Measurements from ENCODE around the gene GLIPR1.

GLIPR1 gene

DNA sequence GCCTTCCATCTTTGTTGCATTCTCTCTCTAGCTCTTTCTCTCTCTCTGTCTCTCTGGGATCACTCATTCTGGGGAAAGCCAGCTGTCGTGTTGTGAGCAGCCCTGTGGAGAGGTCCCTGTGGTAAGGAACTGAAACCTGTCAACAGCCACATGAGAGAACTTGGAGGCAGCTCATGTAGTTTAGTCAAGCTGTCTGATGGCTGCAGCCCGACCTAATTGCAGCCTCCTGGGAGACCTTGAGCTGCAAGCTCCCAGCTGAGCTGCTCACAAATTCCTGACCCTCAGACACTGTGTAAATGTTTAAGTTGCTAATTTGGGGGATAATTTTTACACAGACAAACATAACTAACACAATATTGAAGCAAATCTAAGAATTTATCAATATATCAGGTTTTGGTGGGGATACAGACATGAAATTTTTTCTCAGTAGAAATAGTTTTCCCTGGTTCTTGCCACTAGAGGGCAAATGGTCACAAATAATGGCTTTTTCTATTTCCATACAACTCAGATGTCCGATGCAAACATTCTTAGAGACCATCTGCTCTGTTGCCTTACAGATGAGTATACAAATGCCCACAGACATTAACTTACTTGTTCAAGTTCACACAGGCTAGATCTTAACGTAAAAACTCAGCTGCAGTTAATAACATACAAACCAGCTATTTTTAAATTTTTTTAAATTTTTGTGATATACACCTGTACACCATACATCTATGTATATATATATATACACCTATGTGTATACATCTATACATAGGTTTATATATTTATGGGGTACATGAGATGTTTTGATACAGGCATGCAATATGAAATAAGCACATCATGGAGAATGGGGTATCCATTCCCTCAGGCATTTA, 46.3 kb downstream of the GLIPR1 start:
- no peak for DNase-seq
- TF ChIP-seq, protein P1, sequence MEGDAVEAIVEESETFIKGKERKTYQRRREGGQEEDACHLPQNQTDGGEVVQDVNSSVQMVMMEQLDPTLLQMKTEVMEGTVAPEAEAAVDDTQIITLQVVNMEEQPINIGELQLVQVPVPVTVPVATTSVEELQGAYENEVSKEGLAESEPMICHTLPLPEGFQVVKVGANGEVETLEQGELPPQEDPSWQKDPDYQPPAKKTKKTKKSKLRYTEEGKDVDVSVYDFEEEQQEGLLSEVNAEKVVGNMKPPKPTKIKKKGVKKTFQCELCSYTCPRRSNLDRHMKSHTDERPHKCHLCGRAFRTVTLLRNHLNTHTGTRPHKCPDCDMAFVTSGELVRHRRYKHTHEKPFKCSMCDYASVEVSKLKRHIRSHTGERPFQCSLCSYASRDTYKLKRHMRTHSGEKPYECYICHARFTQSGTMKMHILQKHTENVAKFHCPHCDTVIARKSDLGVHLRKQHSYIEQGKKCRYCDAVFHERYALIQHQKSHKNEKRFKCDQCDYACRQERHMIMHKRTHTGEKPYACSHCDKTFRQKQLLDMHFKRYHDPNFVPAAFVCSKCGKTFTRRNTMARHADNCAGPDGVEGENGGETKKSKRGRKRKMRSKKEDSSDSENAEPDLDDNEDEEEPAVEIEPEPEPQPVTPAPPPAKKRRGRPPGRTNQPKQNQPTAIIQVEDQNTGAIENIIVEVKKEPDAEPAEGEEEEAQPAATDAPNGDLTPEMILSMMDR (IDR thresholded peaks at IDR 0.05) = peak; percentile 55 to 60

DNA sequence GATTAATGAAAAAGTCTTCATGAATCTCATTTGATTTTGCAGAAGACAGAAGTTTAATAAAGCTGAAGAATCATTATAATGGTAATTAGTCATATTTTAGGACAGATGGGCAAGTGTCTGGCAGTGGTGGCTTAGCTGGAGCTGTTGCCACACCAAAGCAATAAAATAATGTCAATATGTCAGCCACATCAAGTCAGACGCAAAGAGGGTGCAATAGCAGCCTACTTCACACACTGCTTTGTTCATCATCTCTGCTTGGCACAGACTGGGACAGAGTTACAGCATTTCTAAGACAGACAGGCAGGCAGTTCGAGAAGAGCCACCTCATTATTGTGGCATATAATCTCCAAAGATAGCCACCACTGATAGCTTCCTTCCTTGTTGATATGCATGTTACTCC, 47.7 kb downstream of the GLIPR1 start:
- Histone ChIP-seq H3K4me3 (no peak overlapping the region), H3K27me3 (no peaks in the 10 kb centered on the region), H3K9me3 (no peaks in the 10 kb centered on the region), H3K27ac (no peak overlapping the region), H3K4me1 (no peaks in the 10 kb centered on the region), H3K36me3 (no peaks in the 10 kb centered on the region)
- DNase-seq = no peak
- intact Hi-C loops (cut with DNase I; ENCODE audit: low total_unique reads) = no loop called here
- TF ChIP-seq, protein P1 (IDR thresholded peaks at IDR 0.05) = no peak

More for the DNA sequence above, 46.3 kb downstream of the GLIPR1 start:
- H3K27ac ChIP-seq = no peak overlapping the region
- no peaks in the 10 kb centered on the region for H3K9me3 ChIP-seq
- H3K36me3 ChIP-seq = no peaks in the 10 kb centered on the region
- no peak overlapping the region for H3K4me3 ChIP-seq
- intact Hi-C loops (cut with DNase I; ENCODE audit: low total_unique reads) = loop anchor here (2.0 kb wide), 1 partner anchor 510 kb away; no protein-coding TSS in a partner anchor
- H3K27me3 ChIP-seq = no peaks in the 10 kb centered on the region
- H3K4me1 ChIP-seq = no peaks in the 10 kb centered on the region

DNA sequence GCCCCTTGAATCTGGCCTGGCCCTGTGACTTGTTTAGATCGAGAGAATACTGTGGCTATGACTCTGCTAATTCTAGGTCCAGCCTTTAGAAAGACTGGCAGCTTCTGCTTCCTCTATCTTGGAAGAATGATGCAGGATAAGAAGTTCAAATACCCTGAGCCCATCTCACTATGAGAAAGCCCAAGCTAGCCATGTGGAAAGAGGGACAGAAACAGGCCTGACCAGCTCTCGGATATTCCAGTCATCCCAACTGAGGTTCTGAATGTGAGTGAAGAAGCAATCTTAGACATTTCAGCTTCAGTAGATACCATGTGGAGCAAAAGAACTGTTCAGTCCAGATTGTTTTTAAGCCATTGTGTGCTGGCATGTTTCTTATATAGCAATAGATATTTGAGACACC, 48.1 kb downstream of the GLIPR1 start:
- TF ChIP-seq, protein P1 (IDR thresholded peaks at IDR 0.05) = no peak
- Histone ChIP-seq H3K9me3 (no peaks in the 10 kb centered on the region), H3K36me3 (no peaks in the 10 kb centered on the region), H3K27ac (no peak overlapping the region), H3K4me1 (no peaks in the 10 kb centered on the region), H3K4me3 (no peak overlapping the region), H3K27me3 (no peaks in the 10 kb centered on the region)
- intact Hi-C loops (cut with DNase I; ENCODE audit: low total_unique reads) = no loop called here
- DNase-seq = no peak

DNA sequence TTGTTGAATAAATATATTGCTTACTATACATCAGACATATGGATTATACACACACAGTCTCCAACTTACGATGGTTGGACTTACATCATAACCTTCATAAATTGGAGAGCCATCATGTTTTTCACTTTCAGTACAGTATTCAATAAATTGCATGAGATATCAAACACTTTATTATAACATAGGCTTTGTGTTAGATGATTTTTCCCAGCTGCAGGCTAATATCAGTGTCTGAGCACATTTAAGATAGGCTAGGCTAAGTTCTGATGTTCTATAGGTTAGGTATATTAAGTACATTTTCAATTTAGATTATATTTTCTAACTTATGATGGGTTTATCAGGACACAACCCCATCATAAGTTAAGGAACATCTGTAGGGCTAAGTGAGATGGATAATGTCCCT, 48.8 kb downstream of the GLIPR1 start:
- Histone ChIP-seq H3K9me3 (no peaks in the 10 kb centered on the region), H3K27ac (no peak overlapping the region), H3K4me3 (no peak overlapping the region), H3K4me1 (no peaks in the 10 kb centered on the region), H3K36me3 (no peaks in the 10 kb centered on the region), H3K27me3 (no peaks in the 10 kb centered on the region)
- DNase-seq = no peak
- TF ChIP-seq, protein P1 (IDR thresholded peaks at IDR 0.05) = no peak
- intact Hi-C loops (cut with DNase I; ENCODE audit: low total_unique reads) = no loop called here

DNA sequence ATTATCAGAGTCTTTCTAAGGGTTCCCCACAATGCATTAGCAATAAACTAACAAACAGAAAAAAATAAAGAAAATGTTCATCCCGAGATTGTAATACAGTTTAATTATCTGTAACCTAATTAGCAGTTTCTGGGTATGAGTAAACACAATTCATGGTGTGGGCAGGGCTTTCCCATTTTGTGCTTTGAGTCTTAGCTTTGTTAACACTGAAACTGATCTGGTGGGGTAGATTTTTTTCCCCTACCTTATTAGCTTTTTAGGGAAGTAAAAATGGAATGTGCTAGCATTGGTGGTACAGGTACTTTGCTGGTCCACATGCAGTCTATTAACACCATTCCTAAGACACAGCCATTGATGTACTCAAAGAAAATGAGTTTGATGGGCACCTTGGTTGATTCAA, 49.3 kb downstream of the GLIPR1 start:
- TF ChIP-seq, protein P1 (IDR thresholded peaks at IDR 0.05) = no peak
- H3K36me3 ChIP-seq = no peaks in the 10 kb centered on the region
- H3K27me3 ChIP-seq = no peaks in the 10 kb centered on the region
- H3K4me3 ChIP-seq = no peak overlapping the region
- no peaks in the 10 kb centered on the region for H3K9me3 ChIP-seq
- no peak for DNase-seq
- no peaks in the 10 kb centered on the region for H3K4me1 ChIP-seq
- no peak overlapping the region for H3K27ac ChIP-seq
- intact Hi-C loops (cut with DNase I; ENCODE audit: low total_unique reads) = no loop called here

Measured in tibial artery (tissue), 4 donors.